ENCODE measurements around the gene ZNF491.
"Not testable (repeated sequence)": the region's sequence is repeated elsewhere in the genome, so short reads cannot be mapped to it uniquely, and the experiment has no call there.

DNA sequence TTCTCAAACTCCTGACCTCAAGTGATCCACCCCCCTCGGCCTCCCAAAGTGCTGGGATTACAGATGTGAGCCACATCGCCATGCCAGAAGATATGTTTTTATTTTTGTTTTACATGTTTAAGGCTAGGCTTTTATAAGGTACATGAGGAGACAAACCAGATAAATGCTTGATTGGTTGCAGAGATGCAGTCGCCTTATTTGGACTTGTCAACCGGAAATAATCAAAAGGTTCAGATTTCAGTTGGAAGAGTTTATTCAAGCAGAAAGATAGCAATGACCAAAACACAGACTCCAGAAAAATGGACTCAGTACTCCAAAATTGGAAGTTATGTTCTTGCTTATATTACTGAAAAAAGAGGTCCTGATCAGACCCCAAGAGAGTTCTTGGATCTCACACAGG lies 52.0 kb downstream of the ZNF491 start:
- not testable (repeated sequence) for TF ChIP-seq EZH2 (IDR thresholded peaks at IDR 0.05; ENCODE audit: borderline replicate concordance, low read depth, low read length, severe bottlenecking)
- TF ChIP-seq, protein P1, sequence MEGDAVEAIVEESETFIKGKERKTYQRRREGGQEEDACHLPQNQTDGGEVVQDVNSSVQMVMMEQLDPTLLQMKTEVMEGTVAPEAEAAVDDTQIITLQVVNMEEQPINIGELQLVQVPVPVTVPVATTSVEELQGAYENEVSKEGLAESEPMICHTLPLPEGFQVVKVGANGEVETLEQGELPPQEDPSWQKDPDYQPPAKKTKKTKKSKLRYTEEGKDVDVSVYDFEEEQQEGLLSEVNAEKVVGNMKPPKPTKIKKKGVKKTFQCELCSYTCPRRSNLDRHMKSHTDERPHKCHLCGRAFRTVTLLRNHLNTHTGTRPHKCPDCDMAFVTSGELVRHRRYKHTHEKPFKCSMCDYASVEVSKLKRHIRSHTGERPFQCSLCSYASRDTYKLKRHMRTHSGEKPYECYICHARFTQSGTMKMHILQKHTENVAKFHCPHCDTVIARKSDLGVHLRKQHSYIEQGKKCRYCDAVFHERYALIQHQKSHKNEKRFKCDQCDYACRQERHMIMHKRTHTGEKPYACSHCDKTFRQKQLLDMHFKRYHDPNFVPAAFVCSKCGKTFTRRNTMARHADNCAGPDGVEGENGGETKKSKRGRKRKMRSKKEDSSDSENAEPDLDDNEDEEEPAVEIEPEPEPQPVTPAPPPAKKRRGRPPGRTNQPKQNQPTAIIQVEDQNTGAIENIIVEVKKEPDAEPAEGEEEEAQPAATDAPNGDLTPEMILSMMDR (IDR thresholded peaks at IDR 0.05; ENCODE audit: borderline replicate concordance, extremely low read depth, low read length, poor library complexity, severe bottlenecking) = not testable (repeated sequence)
